Thymus (tissue), 14 donors: ENCODE measurements around the gene DMD. TPM values are rescaled to one million over a fixed set of nuclear protein-coding genes. Genes with fewer than 3 reads are reported as not detected.

ENCODE experiments used
- DNase-seq, 9 donors: peaks; one replicate each; pipeline ENCODE4 v3.0.0-alpha.2; 2013; ENCODE audit warnings: low spot score in 9 of 9, low read depth in 6 of 9, missing footprints in 1 of 9
- H3K27ac ChIP-seq, 2 donors: one replicate each; pipeline ENCODE4 v1.5.1; 2013; ENCODE audit warnings: control low read depth in 1 of 2, low read depth in 1 of 2, low read length in 1 of 2, mild to moderate bottlenecking in 1 of 2, moderate library complexity in 1 of 2
- H3K27me3 ChIP-seq, 2 donors: one replicate each; pipeline ENCODE4 v1.5.1; 2013; ENCODE audit warnings: low read length in 1 of 2; ENCODE audit not compliant: control insufficient read depth in 2 of 2, insufficient read depth in 1 of 2
- H3K36me3 ChIP-seq, 2 donors: one replicate each; pipeline ENCODE4 v1.5.1; 2013; ENCODE audit warnings: low read length in 1 of 2, mild to moderate bottlenecking in 1 of 2, moderate library complexity in 1 of 2; ENCODE audit not compliant: control insufficient read depth in 2 of 2, insufficient read depth in 2 of 2
- H3K4me1 ChIP-seq, 2 donors: one replicate each; pipeline ENCODE4 v1.5.1; 2013; ENCODE audit warnings: low read length in 2 of 2; ENCODE audit not compliant: control insufficient read depth in 2 of 2, insufficient read depth in 2 of 2
- H3K4me3 ChIP-seq, 2 donors: one replicate each; pipeline ENCODE4 v1.5.1; 2013; ENCODE audit warnings: low read length in 2 of 2, control low read depth in 1 of 2, mild to moderate bottlenecking in 1 of 2
- H3K9me3 ChIP-seq, 2 donors: one replicate each; pipeline ENCODE4 v1.5.1; 2013; ENCODE audit warnings: low read length in 1 of 2, mild to moderate bottlenecking in 1 of 2; ENCODE audit not compliant: control insufficient read depth in 2 of 2, insufficient read depth in 1 of 2
- WGBS: extraction: QIAGEN DNeasy Blood & Tissue Kit; methylation state at CpG from one replicate; pipeline ENCODE4 v1.1.7; 2013; 5-methylcytosine and 5-hydroxymethylcytosine counted together
- long read RNA-seq, 10 donors: transcript quantifications; one replicate each; lab custom pipeline, GENCODE V29; 2026
- polyA plus RNA-seq: library from polyadenylated mRNA; stranded (reverse); fragments of 200-250 nt; gene quantifications from one replicate; pipeline ENCODE4 v1.2.3, GENCODE V29; 2013
- total RNA-seq: library from RNA; stranded (reverse); fragments of 120-200 nt; gene quantifications from one replicate; pipeline ENCODE4 v1.2.4, GENCODE V29; 2013
- donor health status: healthy.

Gene DMD
- 4.7 TPM for total RNA-seq
- polyA plus RNA-seq = 5.7 TPM
- long read RNA-seq, donor 1 = 0 reads
- long read RNA-seq, donor 2, full-length matches to known transcripts = 1 of 1 reads
- long read RNA-seq, donor 2, partial matches to known transcripts = 0 of 1 reads
- long read RNA-seq, donor 2, other reads (novel, unspliced or antisense) = 0 of 1 reads
- long read RNA-seq, donor 3, full-length matches to known transcripts = 1 of 1 reads
- long read RNA-seq, donor 3, partial matches to known transcripts = 0 of 1 reads
- long read RNA-seq, donor 3, other reads (novel, unspliced or antisense) = 0 of 1 reads
- long read RNA-seq, donor 4 = 0 reads
- long read RNA-seq, donor 5, partial matches to known transcripts = 34 of 34 reads
- long read RNA-seq, donor 5, other reads (novel, unspliced or antisense) = 0 of 34 reads
- long read RNA-seq, donor 6, partial matches to known transcripts = 0 of 1 reads
- long read RNA-seq, donor 6, other reads (novel, unspliced or antisense) = 0 of 1 reads
- long read RNA-seq, donor 7, partial matches to known transcripts = 13 of 14 reads
- long read RNA-seq, donor 7, other reads (novel, unspliced or antisense) = 0 of 14 reads
- long read RNA-seq, donor 8 = 0 reads
- long read RNA-seq, donor 9 = 0 reads
- long read RNA-seq, donor 10, partial matches to known transcripts = 0 of 1 reads
- long read RNA-seq, donor 10, other reads (novel, unspliced or antisense) = 0 of 1 reads

GRCh38 chrX:33211356-33212260 lies at the start of gene DMD:
Gene DMD, minus strand, starts transcription at chrX:33211549. Its CDS starts 237 bp downstream, at chrX:33211312.
- Histone ChIP-seq H3K36me3 (no peaks in the 10 kb centered on the region), H3K27me3 (no peaks in the 10 kb centered on the region), H3K27ac (no peak within 1 kb of the TSS), H3K4me3 (no peak within 1 kb of the TSS), H3K4me1 (no peaks in the 10 kb centered on the region), H3K9me3 (no peaks in the 10 kb centered on the region)
- no peak for DNase-seq
- WGBS = 73% methylated on average over 6 of the region's 6 CpGs

GRCh38 chrX:33252306-33252825 lies 41.0 kb upstream of the DMD start:
- no peaks in the 10 kb centered on the region for H3K36me3 ChIP-seq
- WGBS = 98% methylated on average over 1 of the region's 1 CpG
- no peaks in the 10 kb centered on the region for H3K4me1 ChIP-seq
- no peaks in the 10 kb centered on the region for H3K27me3 ChIP-seq
- H3K4me3 ChIP-seq = no peak overlapping the region
- no peaks in the 10 kb centered on the region for H3K9me3 ChIP-seq
- no peak for DNase-seq
- no peak overlapping the region for H3K27ac ChIP-seq

- 95% methylated on average over 4 of the region's 4 CpGs for WGBS
- Histone ChIP-seq H3K27me3 (no peaks in the 10 kb centered on the region), H3K4me3 (no peak overlapping the region), H3K27ac (no peak overlapping the region), H3K9me3 (no peaks in the 10 kb centered on the region), H3K4me1 (no peaks in the 10 kb centered on the region), H3K36me3 (no peaks in the 10 kb centered on the region)
- no peak for DNase-seq
These were observed 7.5 kb upstream of the DMD start for GRCh38 chrX:33218819-33219218.

- DNase-seq = no peak
- H3K4me3 ChIP-seq = no peak overlapping the region
- H3K4me1 ChIP-seq = no peaks in the 10 kb centered on the region
- no peaks in the 10 kb centered on the region for H3K9me3 ChIP-seq
- no peaks in the 10 kb centered on the region for H3K36me3 ChIP-seq
- no peak overlapping the region for H3K27ac ChIP-seq
- WGBS = 76% methylated on average over 2 of the region's 2 CpGs
- no peaks in the 10 kb centered on the region for H3K27me3 ChIP-seq
These were observed 1.2 kb downstream of the DMD start for GRCh38 chrX:33210156-33210555.

GRCh38 chrX:33207056-33207455 lies 4.3 kb downstream of the DMD start:
- WGBS = 27% methylated on average over 1 of the region's 1 CpG

GRCh38 chrX:33205321-33205720 lies 6.0 kb downstream of the DMD start:
- Histone ChIP-seq H3K4me1 (no peaks in the 10 kb centered on the region), H3K27ac (no peak overlapping the region), H3K9me3 (no peaks in the 10 kb centered on the region), H3K4me3 (no peak overlapping the region), H3K36me3 (no peaks in the 10 kb centered on the region), H3K27me3 (no peaks in the 10 kb centered on the region)
- 89% methylated on average over 3 of the region's 3 CpGs for WGBS
- DNase-seq = no peak

More at GRCh38 chrX:33207056-33207455, 4.3 kb downstream of the DMD start:
- H3K36me3 ChIP-seq = no peaks in the 10 kb centered on the region
- no peak overlapping the region for H3K4me3 ChIP-seq
- DNase-seq = no peak
- H3K27ac ChIP-seq = no peak overlapping the region
- H3K9me3 ChIP-seq = no peaks in the 10 kb centered on the region
- no peaks in the 10 kb centered on the region for H3K4me1 ChIP-seq
- no peaks in the 10 kb centered on the region for H3K27me3 ChIP-seq

GRCh38 chrX:33204889-33205288 lies 6.5 kb downstream of the DMD start:
- Histone ChIP-seq H3K4me3 (no peak overlapping the region), H3K4me1 (no peaks in the 10 kb centered on the region), H3K27me3 (no peaks in the 10 kb centered on the region), H3K9me3 (no peaks in the 10 kb centered on the region), H3K27ac (no peak overlapping the region), H3K36me3 (no peaks in the 10 kb centered on the region)
- DNase-seq = no peak
- WGBS = 90% methylated on average over 5 of the region's 5 CpGs

GRCh38 chrX:33198561-33199279 lies 12.6 kb downstream of the DMD start:
- 80% methylated on average over 8 of the region's 8 CpGs for WGBS
- Histone ChIP-seq H3K27me3 (no peaks in the 10 kb centered on the region), H3K27ac (no peak overlapping the region), H3K36me3 (no peaks in the 10 kb centered on the region), H3K4me3 (no peak overlapping the region), H3K4me1 (no peaks in the 10 kb centered on the region), H3K9me3 (no peaks in the 10 kb centered on the region)
- no peak for DNase-seq
